ENCODE results near the gene ALLC.
"Not testable (repeated sequence)": the region's sequence is repeated elsewhere in the genome, so short reads cannot be mapped to it uniquely, and the experiment has no call there.

ALLC gene

GRCh38 chr2:3635171-3635974 is 22.6 kb upstream of the ALLC start:
- no peak for TF ChIP-seq EZH2 (IDR thresholded peaks at IDR 0.05; ENCODE audit: borderline replicate concordance, low read depth, low read length, severe bottlenecking)
- no peak for TF ChIP-seq CTCF (IDR thresholded peaks at IDR 0.05; ENCODE audit: borderline replicate concordance, extremely low read depth, low read length, poor library complexity, severe bottlenecking)
- H3K27me3 ChIP-seq (ENCODE audit: insufficient read depth, low read length, poor library complexity): no peaks in the 10 kb centered on the region
- H3K4me3 ChIP-seq (ENCODE audit: low read depth in 1 of 2, low read length in 2 of 2): no peak overlapping the region
- ATAC-seq (ENCODE audit: insufficient read depth, low read depth) (no peak), DNase-seq (no peak)
- H3K9ac ChIP-seq (ENCODE audit: low read depth, low read length): no peak overlapping the region
- no peak overlapping the region for H2AFZ ChIP-seq (ENCODE audit: low read depth, low read length)
- H3K4me1 ChIP-seq (ENCODE audit: insufficient read depth, low read length): no peaks in the 10 kb centered on the region
- H3K27ac ChIP-seq (ENCODE audit: low read length): no peak overlapping the region
- no peaks in the 10 kb centered on the region for H3K9me3 ChIP-seq (ENCODE audit: insufficient read depth, low read length, severe bottlenecking)
- H4K20me1 ChIP-seq (ENCODE audit: insufficient read depth, low read length): no peaks in the 10 kb centered on the region; the same call in 1 of the 2 replicates
- H3K79me2 ChIP-seq (ENCODE audit: insufficient read depth, low read length): no peaks in the 10 kb centered on the region
- no peak overlapping the region for H3K4me2 ChIP-seq (ENCODE audit: insufficient read depth, low read length)
- no peaks in the 10 kb centered on the region for H3K36me3 ChIP-seq (ENCODE audit: insufficient read depth, low read length)

GRCh38 chr2:3635975-3636327 is 22.0 kb upstream of the ALLC start:
- not testable (repeated sequence) for H3K27me3 ChIP-seq (ENCODE audit: insufficient read depth, low read length, poor library complexity); H3K27ac ChIP-seq (ENCODE audit: low read length); H3K36me3 ChIP-seq (ENCODE audit: insufficient read depth, low read length); H3K79me2 ChIP-seq (ENCODE audit: insufficient read depth, low read length); H4K20me1 ChIP-seq (ENCODE audit: insufficient read depth, low read length); ATAC-seq (ENCODE audit: insufficient read depth, low read depth); H3K4me2 ChIP-seq (ENCODE audit: insufficient read depth, low read length); H3K9me3 ChIP-seq (ENCODE audit: insufficient read depth, low read length, severe bottlenecking); H3K4me1 ChIP-seq (ENCODE audit: insufficient read depth, low read length); DNase-seq; H3K9ac ChIP-seq (ENCODE audit: low read depth, low read length); H3K4me3 ChIP-seq (ENCODE audit: low read depth in 1 of 2, low read length in 2 of 2); H2AFZ ChIP-seq (ENCODE audit: low read depth, low read length)

GRCh38 chr2:3636586-3637310 is 21.3 kb upstream of the ALLC start:
- DNase-seq (no peak), ATAC-seq (ENCODE audit: insufficient read depth, low read depth) (no peak)
- Histone ChIP-seq H3K27ac (ENCODE audit: low read length) (no peak overlapping the region), H3K36me3 (ENCODE audit: insufficient read depth, low read length) (no peaks in the 10 kb centered on the region), H3K27me3 (ENCODE audit: insufficient read depth, low read length, poor library complexity) (no peaks in the 10 kb centered on the region), H3K4me2 (ENCODE audit: insufficient read depth, low read length) (no peak overlapping the region), H2AFZ (ENCODE audit: low read depth, low read length) (no peak overlapping the region), H3K9ac (ENCODE audit: low read depth, low read length) (no peak overlapping the region), H3K9me3 (ENCODE audit: insufficient read depth, low read length, severe bottlenecking) (no peaks in the 10 kb centered on the region), H3K79me2 (ENCODE audit: insufficient read depth, low read length) (no peaks in the 10 kb centered on the region), H3K4me3 (ENCODE audit: low read depth in 1 of 2, low read length in 2 of 2) (no peak overlapping the region), H4K20me1 (ENCODE audit: insufficient read depth, low read length) (no peaks in the 10 kb centered on the region; the same call in 1 of the 2 replicates), H3K4me1 (ENCODE audit: insufficient read depth, low read length) (no peaks in the 10 kb centered on the region)
- no peak for TF ChIP-seq CTCF (IDR thresholded peaks at IDR 0.05; ENCODE audit: borderline replicate concordance, extremely low read depth, low read length, poor library complexity, severe bottlenecking)
- no peak for TF ChIP-seq EZH2 (IDR thresholded peaks at IDR 0.05; ENCODE audit: borderline replicate concordance, low read depth, low read length, severe bottlenecking)

GRCh38 chr2:3637311-3637675 is 20.7 kb upstream of the ALLC start:
- no peaks in the 10 kb centered on the region for H3K36me3 ChIP-seq (ENCODE audit: insufficient read depth, low read length)
- DNase-seq: no peak

More at GRCh38 chr2:3637311-3637675, 20.7 kb upstream of the ALLC start:
- H4K20me1 ChIP-seq (ENCODE audit: insufficient read depth, low read length): no peaks in the 10 kb centered on the region; the same call in 1 of the 2 replicates
- H3K27ac ChIP-seq (ENCODE audit: low read length): no peak overlapping the region
- no peak overlapping the region for H3K4me2 ChIP-seq (ENCODE audit: insufficient read depth, low read length)
- H2AFZ ChIP-seq (ENCODE audit: low read depth, low read length): no peak overlapping the region
- no peaks in the 10 kb centered on the region for H3K27me3 ChIP-seq (ENCODE audit: insufficient read depth, low read length, poor library complexity)
- no peaks in the 10 kb centered on the region for H3K9me3 ChIP-seq (ENCODE audit: insufficient read depth, low read length, severe bottlenecking)
- H3K79me2 ChIP-seq (ENCODE audit: insufficient read depth, low read length): no peaks in the 10 kb centered on the region
- H3K4me1 ChIP-seq (ENCODE audit: insufficient read depth, low read length): no peaks in the 10 kb centered on the region
- TF ChIP-seq EZH2 (IDR thresholded peaks at IDR 0.05; ENCODE audit: borderline replicate concordance, low read depth, low read length, severe bottlenecking) (no peak), CTCF (IDR thresholded peaks at IDR 0.05; ENCODE audit: borderline replicate concordance, extremely low read depth, low read length, poor library complexity, severe bottlenecking) (no peak)
- H3K4me3 ChIP-seq (ENCODE audit: low read depth in 1 of 2, low read length in 2 of 2): no peak overlapping the region
- ATAC-seq (ENCODE audit: insufficient read depth, low read depth): no peak
- H3K9ac ChIP-seq (ENCODE audit: low read depth, low read length): no peak overlapping the region
